Activated CD4-positive, alpha-beta T cell treated with anti-CD3 and anti-CD28 coated beads, Interleukin-2, amount 50 U/mL, for 48 hours (primary cell): ENCODE data around the gene NOXA1.
"Not testable (repeated sequence)": the region's sequence is repeated elsewhere in the genome, so short reads cannot be mapped to it uniquely, and the experiment has no call there.

Experiments
- DNase-seq, 2 experiments: peaks; one replicate each; pipeline ENCODE4 v3.0.0-alpha.2; 2020

Gene NOXA1

DNA sequence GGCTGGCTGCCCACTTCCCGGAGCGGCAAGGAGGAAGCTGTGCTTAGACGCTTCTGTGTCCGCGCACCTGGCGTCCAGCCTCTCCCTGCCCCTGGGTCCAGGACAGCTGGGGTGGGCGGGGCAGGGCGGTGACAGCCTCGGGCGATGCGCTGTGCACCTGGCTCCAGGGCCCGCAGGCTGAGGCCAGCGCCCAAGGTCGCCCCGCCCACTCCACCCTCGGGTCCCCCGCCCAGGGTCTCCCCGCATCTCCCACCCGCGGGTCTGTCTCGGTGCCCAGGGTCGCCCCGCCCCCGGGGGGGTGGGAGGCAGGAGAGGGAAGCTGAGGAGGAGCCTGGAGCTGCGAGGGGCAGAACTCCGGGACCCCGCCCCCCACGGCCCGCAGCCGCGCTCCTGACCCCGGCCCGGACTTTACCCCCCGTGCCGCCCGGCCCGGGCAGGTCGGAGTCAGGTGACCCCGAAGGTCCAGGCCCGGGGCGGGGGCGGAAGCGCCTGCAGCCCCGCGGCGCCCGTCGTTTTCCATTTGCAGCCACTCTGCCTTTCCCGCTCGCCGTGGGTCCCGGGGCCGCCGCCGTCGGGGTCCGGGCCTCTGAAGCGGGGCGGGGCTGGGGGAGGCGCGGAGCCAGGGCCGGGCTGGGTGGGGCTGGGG, 18.2 kb downstream of the NOXA1 start, which contains the start of gene ENTPD8:
TSS of gene ENTPD8 (minus strand) at position 69 of the 646 bp plus-strand sequence. CDS start 3,072 bp downstream, outside the sequence.
- no peak for DNase-seq

- DNase-seq: no peak
Observed at GRCh38 chr9:137441935-137442321, 18.7 kb downstream of the NOXA1 start.

DNA sequence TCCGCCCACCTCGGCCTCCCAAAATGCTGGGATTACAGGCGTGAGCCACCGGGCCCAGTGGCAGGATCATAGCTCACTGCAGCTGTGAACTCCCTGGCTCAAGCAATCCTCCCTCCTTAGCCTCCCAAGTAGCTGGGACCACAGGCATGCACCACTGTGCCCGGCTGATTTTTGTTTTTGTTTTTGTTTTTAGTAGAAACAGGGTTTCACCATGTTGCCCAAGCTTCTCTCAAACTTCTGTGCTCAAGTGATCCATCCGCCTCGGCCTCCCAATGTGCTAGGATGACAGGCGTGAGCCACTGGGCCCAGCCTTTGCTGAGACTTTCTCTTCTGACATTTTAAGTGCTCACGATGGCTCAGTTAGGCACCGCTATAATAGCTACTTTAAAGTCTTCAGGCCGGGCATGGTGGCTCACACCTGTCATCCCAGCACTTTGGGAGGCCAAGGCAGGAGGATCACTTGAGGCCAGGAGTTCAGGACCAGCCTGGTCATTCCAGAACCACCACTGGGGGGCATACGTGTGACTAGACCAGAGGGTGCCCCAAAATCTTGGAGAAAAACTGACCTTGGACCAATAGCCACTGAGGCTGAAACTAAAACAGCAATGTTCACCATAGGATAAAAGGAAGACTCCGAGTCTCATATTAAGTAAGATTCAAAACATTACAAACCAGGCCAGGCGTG, 21.1 kb downstream of the NOXA1 start:
- no peak for DNase-seq

DNA sequence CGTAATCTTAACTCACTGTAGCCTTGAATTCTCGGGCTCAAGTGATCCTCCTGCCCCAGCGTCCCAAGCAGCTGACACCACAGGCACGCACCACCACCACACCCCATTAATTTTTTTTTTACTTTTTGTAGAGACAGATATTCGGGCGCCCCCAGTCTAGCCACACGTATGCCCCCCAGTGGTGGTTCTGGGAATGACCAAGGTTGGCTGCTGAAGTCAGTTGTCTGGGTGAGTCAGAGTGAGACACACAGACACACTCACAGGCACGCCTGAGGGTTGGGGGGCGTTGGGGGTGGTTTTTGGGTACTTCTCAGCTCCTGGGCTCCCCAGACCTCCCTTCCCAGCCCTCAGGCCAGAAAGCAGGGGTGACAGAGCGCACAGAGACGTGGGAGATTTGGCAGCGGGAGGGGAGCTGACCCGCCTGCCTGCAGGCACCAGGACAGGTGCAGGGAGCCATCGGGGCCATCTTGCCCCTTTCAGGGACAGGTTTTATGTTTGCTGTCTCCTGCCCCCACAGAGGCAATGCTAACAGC, 22.1 kb downstream of the NOXA1 start:
- DNase-seq: peak; percentile 91 to 92

DNA sequence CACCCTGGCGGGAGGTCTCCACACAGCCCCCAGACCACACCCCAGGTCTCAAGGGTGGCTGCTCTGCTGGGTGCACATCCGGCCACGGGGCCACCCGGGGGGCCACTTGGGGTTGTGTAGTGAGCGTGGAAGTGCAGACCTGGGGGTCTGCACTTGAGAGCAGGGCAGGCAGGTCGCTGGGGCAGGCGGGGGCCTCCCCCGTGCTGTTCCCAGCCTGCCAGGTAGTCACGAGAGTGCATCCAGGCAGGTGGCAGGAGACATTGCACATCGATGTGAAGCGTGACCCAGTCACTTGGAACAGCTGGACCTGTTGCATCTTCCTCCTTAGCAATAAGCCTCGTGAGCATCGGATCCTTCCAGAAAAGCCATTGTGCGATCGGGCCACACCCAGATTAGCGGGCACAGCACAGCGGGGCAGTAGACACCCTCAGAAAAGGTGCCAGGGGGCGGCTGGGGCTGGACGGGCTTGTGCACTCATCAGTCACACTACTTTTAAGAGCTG, 22.8 kb downstream of the NOXA1 start:
- no peak for DNase-seq

DNA sequence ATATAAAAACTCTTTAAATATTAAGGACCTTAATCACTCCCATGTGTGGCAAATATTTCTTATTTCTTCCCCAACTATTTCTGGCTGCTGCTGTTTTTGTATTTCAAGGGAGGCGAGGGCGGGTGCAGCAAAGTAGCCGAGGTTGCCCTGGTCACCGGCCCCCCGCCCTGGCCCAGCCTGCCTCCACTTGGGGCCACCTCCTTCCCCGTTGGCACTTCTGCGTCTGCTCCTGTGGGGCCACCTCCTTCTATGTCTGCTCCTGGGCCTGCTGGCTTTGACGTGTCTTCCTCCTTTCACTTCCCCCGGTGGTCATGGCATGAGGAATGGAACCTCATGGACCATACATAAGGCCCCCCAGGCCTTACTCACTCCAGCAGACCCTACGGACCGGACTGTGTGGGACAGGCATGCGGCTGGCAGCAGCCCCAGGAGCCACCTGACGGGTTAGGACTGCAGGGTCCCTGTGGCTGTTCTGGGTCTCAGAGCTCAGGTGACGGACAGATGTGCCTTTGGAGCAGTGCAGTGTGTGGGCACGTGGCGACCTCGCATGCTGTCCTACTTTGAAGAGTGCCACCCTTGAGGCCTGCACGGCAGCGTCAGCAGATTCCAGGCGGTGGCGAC, 23.8 kb downstream of the NOXA1 start:
- no peak for DNase-seq

DNA sequence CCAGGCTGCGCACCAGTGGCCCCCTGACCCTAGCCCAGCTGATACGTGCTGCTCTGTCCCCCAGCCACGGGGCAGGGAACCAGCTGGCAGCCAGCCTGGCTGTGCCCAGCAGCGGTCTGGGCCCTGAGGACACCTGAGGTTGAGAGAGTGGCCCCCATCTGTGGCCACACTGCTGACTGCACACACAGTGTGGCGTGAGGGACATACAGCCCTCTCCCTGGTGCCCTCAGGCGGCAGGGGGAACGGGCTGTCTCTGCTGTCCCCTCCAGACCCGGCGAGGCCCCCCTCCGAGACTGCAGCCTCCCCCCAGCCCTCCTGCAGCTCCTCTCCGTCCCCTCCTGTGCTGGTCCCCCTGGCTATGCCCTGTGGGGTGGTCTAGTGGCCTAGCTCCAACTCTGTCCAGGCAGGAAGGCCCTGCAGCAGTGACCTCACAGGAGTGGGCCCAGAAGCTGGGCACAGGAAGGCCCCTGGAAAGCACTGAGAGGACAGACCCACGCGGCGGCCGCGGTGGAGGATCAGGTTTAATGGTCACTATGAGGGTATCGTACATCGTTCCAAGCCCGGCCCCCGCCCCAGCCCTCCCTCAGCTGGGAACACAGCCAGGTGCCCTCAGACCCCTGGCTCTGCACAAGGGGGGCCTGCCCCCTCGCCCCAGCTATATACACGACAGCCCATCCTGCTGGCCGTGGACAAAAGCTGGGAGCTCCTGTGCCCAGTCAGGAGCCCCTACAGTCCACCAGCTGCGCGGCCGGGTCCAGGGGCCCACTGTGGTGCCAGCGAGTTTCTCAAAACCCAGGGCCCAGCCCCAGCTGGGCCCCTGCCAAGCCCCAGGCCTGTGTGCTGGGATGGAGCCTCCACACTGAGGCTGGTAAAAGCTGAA, 24.8 kb downstream of the NOXA1 start:
- no peak for DNase-seq

DNA sequence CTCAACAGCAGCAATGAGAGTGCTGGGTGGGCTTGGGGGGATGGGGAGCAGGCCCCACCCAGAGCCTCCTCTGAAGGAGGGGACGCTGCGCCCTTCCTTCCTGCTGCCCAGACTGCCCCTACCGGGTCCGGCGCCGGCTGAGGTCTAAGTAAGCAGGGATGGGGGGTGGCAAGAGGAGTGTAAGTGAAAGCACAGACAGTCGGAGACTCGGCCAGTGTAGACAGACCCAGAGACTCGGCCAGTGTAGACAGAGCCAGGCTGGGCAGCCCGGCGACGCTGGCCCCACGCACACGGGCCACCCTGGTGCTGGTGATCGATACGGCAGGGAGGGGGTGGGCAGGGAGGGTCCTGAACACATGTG, 25.4 kb downstream of the NOXA1 start:
- no peak for DNase-seq

- no peak for DNase-seq
Observed at GRCh38 chr9:137449081-137449844, 26.1 kb downstream of the NOXA1 start.

DNA sequence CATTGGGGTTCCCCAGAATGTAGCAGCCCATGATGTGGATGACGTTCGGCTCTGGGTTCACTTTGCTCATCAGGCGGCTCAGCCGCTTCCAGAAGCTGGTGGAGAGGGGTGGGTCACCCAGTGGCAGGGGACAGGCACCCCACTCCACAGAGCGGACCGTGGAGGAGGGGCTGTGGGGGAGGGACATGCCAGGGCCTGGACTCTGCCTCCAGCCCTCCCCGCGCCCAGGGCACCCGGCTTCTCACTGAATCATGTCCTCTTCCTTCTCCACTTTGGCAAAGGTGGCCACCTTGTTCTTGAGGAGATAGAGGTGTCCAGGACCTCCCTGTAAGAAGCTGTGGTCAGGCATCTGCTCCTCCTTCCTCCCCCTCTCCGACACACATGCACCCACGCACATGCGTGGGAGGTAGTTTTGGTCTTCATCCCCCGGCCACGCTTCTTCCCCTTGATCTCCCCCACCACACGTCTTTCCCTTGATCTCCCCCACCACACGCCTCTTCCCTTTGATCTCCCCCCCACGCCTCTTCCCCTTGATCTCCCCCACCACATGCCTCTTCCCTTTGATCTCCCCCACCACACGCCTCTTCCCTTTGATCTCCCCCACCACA, 26.8 kb downstream of the NOXA1 start:
- DNase-seq: no peak

DNA sequence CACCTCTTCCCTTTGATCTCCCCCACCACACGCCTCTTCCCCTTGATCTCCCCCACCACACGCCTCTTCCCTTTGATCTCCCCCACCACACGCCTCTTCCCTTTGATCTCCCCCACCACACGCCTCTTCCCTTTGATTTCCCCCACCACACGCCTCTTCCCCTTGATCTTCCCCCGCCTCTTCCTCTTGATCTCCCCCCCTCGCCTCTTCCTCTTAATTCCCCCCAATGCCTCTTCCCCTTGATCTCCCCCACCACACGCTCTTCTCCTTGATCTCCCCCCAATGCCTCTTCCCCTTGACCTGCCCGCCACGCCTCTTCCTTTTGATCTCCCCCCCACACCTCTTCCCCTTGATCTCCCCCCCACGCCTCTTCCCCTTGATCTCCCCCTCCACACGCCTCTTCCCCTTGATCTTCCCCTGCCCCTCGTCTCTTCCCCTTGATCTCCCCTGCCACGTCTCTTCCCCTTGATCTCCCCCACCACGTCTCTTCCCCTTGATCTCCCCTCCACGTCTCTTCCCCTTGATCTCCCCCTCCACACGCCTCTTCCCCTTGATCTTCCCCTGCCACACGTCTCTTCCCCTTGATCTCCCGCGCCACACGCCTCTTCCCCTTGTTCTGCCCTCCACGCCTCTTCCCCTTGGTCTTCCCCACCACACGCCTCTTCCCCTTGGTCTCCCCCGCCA, 27.5 kb downstream of the NOXA1 start:
- DNase-seq: not testable (repeated sequence)

- not testable (repeated sequence) for DNase-seq
Observed at GRCh38 chr9:137451264-137452005, 28.2 kb downstream of the NOXA1 start.

GRCh38 chr9:137452006-137452760, 29.0 kb downstream of the NOXA1 start:
- no peak for DNase-seq

- DNase-seq: no peak
Observed at GRCh38 chr9:137452761-137453642, 29.8 kb downstream of the NOXA1 start.

DNA sequence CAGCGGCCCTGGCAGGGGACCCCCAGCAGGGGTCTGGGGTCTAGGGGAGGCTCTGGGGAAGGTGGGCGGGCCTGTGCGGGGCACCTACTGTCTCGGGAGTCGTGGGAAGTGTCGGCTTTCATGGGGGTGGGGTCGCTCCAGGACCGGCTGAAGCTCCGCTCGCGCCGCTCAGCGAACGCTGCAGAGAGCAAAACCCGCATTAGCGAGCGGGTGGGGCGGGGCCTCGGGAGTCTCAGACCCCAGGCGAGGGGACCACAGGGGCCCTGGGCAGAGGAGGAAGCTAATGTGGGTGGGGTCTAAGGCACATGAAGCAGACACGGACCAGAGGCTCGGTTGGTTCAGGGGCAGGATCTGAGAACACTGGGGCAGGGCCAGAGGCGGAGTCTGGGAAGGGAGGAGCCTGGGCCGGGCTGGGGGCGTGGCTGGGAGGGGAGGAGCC, 30.5 kb downstream of the NOXA1 start:
- peak; percentile 62 to 68 for DNase-seq

DNA sequence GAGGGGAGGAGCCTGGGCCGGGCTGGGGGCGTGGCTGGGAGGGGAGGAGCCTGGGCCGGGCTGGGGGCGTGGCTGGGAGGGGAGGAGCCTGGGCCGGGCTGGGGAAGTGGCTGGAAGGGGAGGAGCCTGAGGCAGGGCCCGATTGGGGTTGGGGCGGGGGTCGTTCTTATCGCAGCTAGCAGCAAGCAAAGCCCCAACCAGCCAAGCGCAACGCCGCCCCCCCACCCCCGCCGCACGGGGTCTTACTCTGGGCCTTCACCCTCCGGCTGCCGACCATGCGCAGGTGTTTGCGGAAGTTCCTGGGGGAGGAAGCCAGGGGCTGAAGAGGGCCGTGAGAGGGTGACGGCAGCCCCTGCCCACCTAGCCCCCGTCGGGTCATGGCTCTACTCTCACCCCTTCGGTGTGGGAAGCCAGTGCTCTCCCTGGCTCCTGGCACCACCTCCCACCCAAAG, 31.0 kb downstream of the NOXA1 start:
- peak; percentile 41 to 56 for DNase-seq

- DNase-seq: no peak
Observed at GRCh38 chr9:137454597-137455358, 31.6 kb downstream of the NOXA1 start.
